ENCODE measurements around the gene SELENOS. TPM values are rescaled to one million over a fixed set of nuclear protein-coding genes. Genes with fewer than 3 reads are reported as not detected.

Gene SELENOS
- total and polyA plus RNA-seq, 9 of the 15 experiments (the other 6 are each of a cell fraction or from before 2014, with no cell fraction given) = 24.9 to 57.4 (median 47.9) TPM

DNA sequence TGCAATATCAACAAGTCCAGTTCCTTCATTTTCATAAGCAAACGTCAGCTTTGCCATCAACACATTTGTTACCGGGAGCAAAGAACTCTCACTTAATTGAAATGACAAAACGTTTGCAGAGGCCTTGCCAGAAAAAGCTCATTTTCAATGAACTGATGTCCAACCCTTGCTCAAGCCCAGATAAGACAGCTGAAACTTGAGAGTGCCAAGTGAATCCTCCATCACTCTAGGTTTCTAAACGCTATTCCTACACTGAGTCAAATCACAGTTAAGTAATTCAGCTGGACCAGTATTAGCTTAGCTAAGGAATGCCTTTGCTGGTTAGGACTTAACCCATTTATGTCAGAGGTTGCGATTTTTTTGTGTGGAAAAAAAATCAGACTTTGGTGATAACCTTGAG is 36.9 kb downstream of the SELENOS start:
- ATAC-seq = no peak
- Histone ChIP-seq H4K20me1 (replicated peaks; ENCODE audit: control insufficient read depth, insufficient read depth, low read length) (peaks cover 12% of the 10 kb centered on the region), H3K9ac (ENCODE audit: insufficient read depth in 1 of 2, low read depth in 2 of 2, low read length in 2 of 2) (no peak overlapping the region), H3K9me3 (replicated peaks; ENCODE audit: control insufficient read depth, insufficient read depth, low read depth, low read length) (no peaks in the 10 kb centered on the region), H3K79me2 (ENCODE audit: control insufficient read depth, insufficient read depth, low read length) (peaks cover 67% of the 10 kb centered on the region), H3K4me3 (no peak overlapping the region), H3K36me3 (ENCODE audit: control insufficient read depth, insufficient read depth, low read length) (peaks cover 12% of the 10 kb centered on the region; the same call in 1 of the 3 replicates), H3K9me1 (ENCODE audit: control insufficient read depth, insufficient read depth, low read length) (no peaks in the 10 kb centered on the region), H3K27ac (ENCODE audit: extremely low read depth, low read depth, low read length) (no peak overlapping the region), H3K27me3 (ENCODE audit: control insufficient read depth in 2 of 2, insufficient read depth in 2 of 2, low read length in 2 of 2) (no peaks in the 10 kb centered on the region), H3K4me1 (replicated peaks in 1 of 2; ENCODE audit: control insufficient read depth in 2 of 2, insufficient read depth in 2 of 2, low read length in 2 of 2) (no peaks in the 10 kb centered on the region; a peak in 1 of 5 replicates), H3K4me2 (ENCODE audit: insufficient read depth, low read length) (no peak overlapping the region), H2AFZ (ENCODE audit: low read depth, low read length) (no peak overlapping the region)
- no TSS peak for BruUV-seq (replicated peaks)
- TF ChIP-seq MEIS2 (IDR thresholded peaks at IDR 0.05; ENCODE audit: partially characterized antibody) = no peak
- TF ChIP-seq TCF7 (IDR thresholded peaks at IDR 0.05; ENCODE audit: borderline replicate concordance) = no peak
- TF ChIP-seq, protein P1, sequence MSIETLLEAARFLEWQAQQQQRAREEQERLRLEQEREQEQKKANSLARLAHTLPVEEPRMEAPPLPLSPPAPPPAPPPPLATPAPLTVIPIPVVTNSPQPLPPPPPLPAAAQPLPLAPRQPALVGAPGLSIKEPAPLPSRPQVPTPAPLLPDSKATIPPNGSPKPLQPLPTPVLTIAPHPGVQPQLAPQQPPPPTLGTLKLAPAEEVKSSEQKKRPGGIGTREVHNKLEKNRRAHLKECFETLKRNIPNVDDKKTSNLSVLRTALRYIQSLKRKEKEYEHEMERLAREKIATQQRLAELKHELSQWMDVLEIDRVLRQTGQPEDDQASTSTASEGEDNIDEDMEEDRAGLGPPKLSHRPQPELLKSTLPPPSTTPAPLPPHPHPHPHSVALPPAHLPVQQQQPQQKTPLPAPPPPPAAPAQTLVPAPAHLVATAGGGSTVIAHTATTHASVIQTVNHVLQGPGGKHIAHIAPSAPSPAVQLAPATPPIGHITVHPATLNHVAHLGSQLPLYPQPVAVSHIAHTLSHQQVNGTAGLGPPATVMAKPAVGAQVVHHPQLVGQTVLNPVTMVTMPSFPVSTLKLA (conservative IDR thresholded peaks at IDR 0.05) = no peak
- no peak for TF ChIP-seq POLR2B (IDR thresholded peaks at IDR 0.05; ENCODE audit: low read depth, partially characterized antibody)
- TF ChIP-seq ZC3H4 (CRISPR knock-in tag; IDR thresholded peaks at IDR 0.05; ENCODE audit: borderline replicate concordance) = no peak
- no peak for TF ChIP-seq HMGN3 (IDR thresholded peaks at IDR 0.05; ENCODE audit: borderline replicate concordance, extremely low read depth, insufficient read length, low read depth, low read length)
- TF ChIP-seq HDAC8 (tag; IDR thresholded peaks at IDR 0.05) = no peak
- no peak for DNase-seq (ENCODE audit: extremely low read depth in 1 of 4, low spot score in 3 of 4)
- POLR2A ChIA-PET = interaction anchor here (1.1 to 2.1 kb wide), 4 partner anchors 8 to 20 kb away, joined by 3 to 9 read pairs (median 6); no protein-coding TSS in a partner anchor
- CTCF ChIA-PET (ENCODE audit: low intra/inter-chr PET ratio) = no interaction called here
- FAIRE-seq = no peak
- 39% methylated on average over 5 of the region's 5 CpGs for whole genome bisulfite sequencing (ENCODE audit: insufficient coverage, low coverage, missing lambda C conversion rate)
- intact Hi-C loops (cut with micrococcal nuclease) = no loop called here
- in situ Hi-C loops (cut with MboI) = no loop called here

Measured in K562 (cell line).